Natural killer cell (primary cell): ENCODE measurements around the gene CYLD. TPM values are rescaled to one million over a fixed set of nuclear protein-coding genes. Genes with fewer than 3 reads are reported as not detected.

Source experiments
- ATAC-seq, 3 donors: fragments of 150-1000 bp in 2 of 3; fragments of 200-7000 bp in 1 of 3; cut with Tn5 transposase; 1 replicate in 1 of 3; 2 replicates in 2 of 3; pipeline ENCODE4 v1.10.0; 2021; ENCODE audit warnings: mild to moderate bottlenecking in 2 of 3, moderate library complexity in 2 of 3
- DNase-seq, 2 donors: peaks; one replicate each; pipeline versions ENCODE4 v3.0.0 to v3.0.0-alpha.2; 2013 to 2021; ENCODE audit warnings: mixed read lengths in 1 of 2
- H3K27ac ChIP-seq: one replicate; pipeline ENCODE4 v1.5.1; 2013; ENCODE audit warnings: mild to moderate bottlenecking, low read length
- H3K27me3 ChIP-seq: one replicate; pipeline ENCODE4 v1.6.1; 2013; ENCODE audit warnings: low read length; ENCODE audit not compliant: control insufficient read depth, insufficient read depth
- H3K36me3 ChIP-seq: one replicate; pipeline ENCODE4 v1.6.1; 2013; ENCODE audit warnings: low read length; ENCODE audit not compliant: control insufficient read depth, insufficient read depth
- H3K4me1 ChIP-seq: one replicate; pipeline ENCODE4 v1.6.1; 2013; ENCODE audit warnings: low read length; ENCODE audit not compliant: control insufficient read depth, insufficient read depth
- H3K4me3 ChIP-seq: one replicate; pipeline ENCODE4 v1.5.1; 2013; ENCODE audit warnings: low read length
- H3K9me3 ChIP-seq: one replicate; pipeline ENCODE4 v1.6.1; 2013; ENCODE audit warnings: low read length; ENCODE audit not compliant: control insufficient read depth, insufficient read depth
- H3K27ac Mint-ChIP-seq, 2 donors: one replicate each; pipeline ENCODE4 v1.8.0; 2022; ENCODE audit warnings: mild to moderate bottlenecking in 2 of 2, mixed read lengths in 2 of 2, moderate library complexity in 1 of 2
- H3K27me3 Mint-ChIP-seq, 2 donors: one replicate each; pipeline ENCODE4 v1.8.0; 2022; ENCODE audit warnings: low read depth in 2 of 2, mixed read lengths in 2 of 2
- H3K36me3 Mint-ChIP-seq: one replicate; pipeline ENCODE4 v1.8.0; 2022; ENCODE audit warnings: mixed read lengths
- H3K4me1 Mint-ChIP-seq, 2 donors: one replicate each; pipeline ENCODE4 v1.8.0; 2022; ENCODE audit warnings: mixed read lengths in 2 of 2
- H3K4me3 Mint-ChIP-seq: one replicate; pipeline ENCODE4 v1.8.0; 2022; ENCODE audit warnings: mild to moderate bottlenecking, moderate library complexity, mixed read lengths
- H3K9me3 Mint-ChIP-seq, 2 donors: one replicate each; pipeline ENCODE4 v1.8.0; 2022; ENCODE audit warnings: mixed read lengths in 2 of 2
- CTCF ChIP-seq: fragments of 200-600 bp; IDR thresholded peaks from one replicate; pipeline ENCODE4 v1.8.0; 2022; ENCODE audit warnings: antibody characterized with exemption
- WGBS: methylation state at CpG from one replicate; pipeline ENCODE4 v1.1.7; 2013; ENCODE audit warnings: missing lambda C conversion rate; ENCODE audit not compliant: insufficient coverage; 5-methylcytosine and 5-hydroxymethylcytosine counted together
- intact Hi-C: fragments of 100-400 bp; cut with micrococcal nuclease; formaldehyde crosslinking; loops from one replicate; pipeline ENCODE4 v1.14.2; 2022
- total RNA-seq, 4 donors: library from RNA; stranded (reverse); fragments of 120-200 nt in 1 of 4; gene quantifications; one replicate each; pipeline versions ENCODE4 v1.2.3 to v1.2.4, GENCODE V29; 2013 to 2022

The CYLD gene
- total RNA-seq, 3 donors from 2014 or later (not counting 1 experiment from before 2014, with no cell fraction given) = 227 to 246 (median 236) TPM

DNA sequence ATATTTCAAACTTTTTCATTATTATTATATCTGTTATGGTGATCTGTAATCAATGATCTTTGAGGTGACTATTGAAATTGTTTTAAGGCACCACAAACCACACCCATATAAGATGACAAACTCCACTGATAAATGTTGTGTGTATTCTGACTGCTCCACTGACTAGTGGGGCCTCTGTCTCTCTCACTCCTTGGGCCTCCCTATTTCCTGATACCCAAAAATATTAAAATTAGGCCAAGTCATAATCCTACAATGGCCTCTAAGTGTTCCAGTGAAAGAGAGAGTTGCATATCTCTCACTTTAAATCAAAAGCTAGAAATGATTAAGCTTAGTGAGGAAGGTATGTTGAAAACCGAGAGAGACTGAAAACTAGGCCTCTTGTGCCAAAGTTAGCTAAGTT lies 23.4 kb downstream of the CYLD start:
- Mint-ChIP-seq H3K27me3 (no peaks in the 10 kb centered on the region), H3K4me3 (no peak overlapping the region), H3K4me1 (peaks cover 85 to 88% of the 10 kb centered on the region in 2 donors), H3K36me3 (peaks cover 30% of the 10 kb centered on the region), H3K27ac (peak overlapping the region in 1 of 2 donors; percentile 34), H3K9me3 (peaks cover 0 to 6% of the 10 kb centered on the region in 2 donors)
- 80% methylated on average over 1 of the region's 1 CpG for WGBS
- Histone ChIP-seq H3K9me3 (no peaks in the 10 kb centered on the region), H3K4me3 (no peak overlapping the region), H3K4me1 (peaks cover 2% of the 10 kb centered on the region), H3K27ac (no peak overlapping the region), H3K36me3 (peaks cover 38% of the 10 kb centered on the region), H3K27me3 (no peaks in the 10 kb centered on the region)
- no peak for TF ChIP-seq CTCF
- DNase-seq = no peak
- ATAC-seq = no peak
- intact Hi-C loops = no loop called here

- intact Hi-C loops = no loop called here
- DNase-seq (no peak), ATAC-seq (no peak)
- peaks cover 38% of the 10 kb centered on the region for H3K36me3 ChIP-seq
- Mint-ChIP-seq H3K4me1 (peaks cover 82 to 90% of the 10 kb centered on the region in 2 donors), H3K27me3 (no peaks in the 10 kb centered on the region), H3K9me3 (peaks cover 0 to 6% of the 10 kb centered on the region in 2 donors), H3K27ac (peak overlapping the region in 1 of 2 donors; percentile 34), H3K36me3 (peaks cover 30% of the 10 kb centered on the region), H3K4me3 (no peak overlapping the region)
- H3K27ac ChIP-seq = no peak overlapping the region
- TF ChIP-seq CTCF = no peak
- H3K9me3 ChIP-seq = no peaks in the 10 kb centered on the region
- H3K4me1 ChIP-seq = peaks cover 2% of the 10 kb centered on the region
- H3K27me3 ChIP-seq = no peaks in the 10 kb centered on the region
- no peak overlapping the region for H3K4me3 ChIP-seq
- 100% methylated on average over 1 of the region's 1 CpG for WGBS
These were observed 24.0 kb downstream of the CYLD start for GRCh38 chr16:50765861-50766260.

GRCh38 chr16:50767197-50767596 lies 25.3 kb downstream of the CYLD start:
- no peaks in the 10 kb centered on the region for H3K27me3 ChIP-seq
- Mint-ChIP-seq H3K27ac (peak overlapping the region; percentile 5 to 69), H3K4me3 (no peak overlapping the region), H3K27me3 (no peaks in the 10 kb centered on the region), H3K36me3 (peaks cover 30% of the 10 kb centered on the region), H3K9me3 (peaks cover 0 to 6% of the 10 kb centered on the region in 2 donors), H3K4me1 (peaks cover 82 to 90% of the 10 kb centered on the region in 2 donors)
- peaks cover 2% of the 10 kb centered on the region for H3K4me1 ChIP-seq
- H3K9me3 ChIP-seq = no peaks in the 10 kb centered on the region
- H3K27ac ChIP-seq = no peak overlapping the region
- TF ChIP-seq CTCF = no peak
- DNase-seq = no peak
- no peak for ATAC-seq
- WGBS = 100% methylated on average over 1 of the region's 2 CpGs
- peaks cover 34% of the 10 kb centered on the region for H3K36me3 ChIP-seq
- no peak overlapping the region for H3K4me3 ChIP-seq
- intact Hi-C loops = no loop called here

GRCh38 chr16:50771366-50771765 lies 29.5 kb downstream of the CYLD start:
- no peaks in the 10 kb centered on the region for H3K27me3 Mint-ChIP-seq
- Histone ChIP-seq H3K9me3 (no peaks in the 10 kb centered on the region), H3K4me3 (no peak overlapping the region), H3K4me1 (no peaks in the 10 kb centered on the region), H3K36me3 (peaks cover 19% of the 10 kb centered on the region), H3K27ac (no peak overlapping the region), H3K27me3 (no peaks in the 10 kb centered on the region)
- peaks cover 67 to 69% of the 10 kb centered on the region in 2 donors for H3K4me1 Mint-ChIP-seq
- no peak overlapping the region for H3K4me3 Mint-ChIP-seq
- H3K9me3 Mint-ChIP-seq = peaks cover 0 to 3% of the 10 kb centered on the region in 2 donors
- no peak for TF ChIP-seq CTCF
- H3K27ac Mint-ChIP-seq = no peak overlapping the region
- H3K36me3 Mint-ChIP-seq = peaks cover 19% of the 10 kb centered on the region
- intact Hi-C loops = no loop called here
- ATAC-seq (no peak), DNase-seq (no peak)
- 86% methylated on average over 1 of the region's 3 CpGs for WGBS
